CD4-positive, alpha-beta T cell treated with Interleukin-6 at 100 ng/mL for 8 hours (primary cell): ENCODE measurements around the gene ODAD2.
"Not testable (repeated sequence)": the region's sequence is repeated elsewhere in the genome, so short reads cannot be mapped to it uniquely, and the experiment has no call there.

Experiments
- DNase-seq: peaks from one replicate; pipeline ENCODE4 v3.0.0-alpha.2; 2020; ENCODE audit warnings: mixed read lengths, low spot score

The ODAD2 gene, protein sequence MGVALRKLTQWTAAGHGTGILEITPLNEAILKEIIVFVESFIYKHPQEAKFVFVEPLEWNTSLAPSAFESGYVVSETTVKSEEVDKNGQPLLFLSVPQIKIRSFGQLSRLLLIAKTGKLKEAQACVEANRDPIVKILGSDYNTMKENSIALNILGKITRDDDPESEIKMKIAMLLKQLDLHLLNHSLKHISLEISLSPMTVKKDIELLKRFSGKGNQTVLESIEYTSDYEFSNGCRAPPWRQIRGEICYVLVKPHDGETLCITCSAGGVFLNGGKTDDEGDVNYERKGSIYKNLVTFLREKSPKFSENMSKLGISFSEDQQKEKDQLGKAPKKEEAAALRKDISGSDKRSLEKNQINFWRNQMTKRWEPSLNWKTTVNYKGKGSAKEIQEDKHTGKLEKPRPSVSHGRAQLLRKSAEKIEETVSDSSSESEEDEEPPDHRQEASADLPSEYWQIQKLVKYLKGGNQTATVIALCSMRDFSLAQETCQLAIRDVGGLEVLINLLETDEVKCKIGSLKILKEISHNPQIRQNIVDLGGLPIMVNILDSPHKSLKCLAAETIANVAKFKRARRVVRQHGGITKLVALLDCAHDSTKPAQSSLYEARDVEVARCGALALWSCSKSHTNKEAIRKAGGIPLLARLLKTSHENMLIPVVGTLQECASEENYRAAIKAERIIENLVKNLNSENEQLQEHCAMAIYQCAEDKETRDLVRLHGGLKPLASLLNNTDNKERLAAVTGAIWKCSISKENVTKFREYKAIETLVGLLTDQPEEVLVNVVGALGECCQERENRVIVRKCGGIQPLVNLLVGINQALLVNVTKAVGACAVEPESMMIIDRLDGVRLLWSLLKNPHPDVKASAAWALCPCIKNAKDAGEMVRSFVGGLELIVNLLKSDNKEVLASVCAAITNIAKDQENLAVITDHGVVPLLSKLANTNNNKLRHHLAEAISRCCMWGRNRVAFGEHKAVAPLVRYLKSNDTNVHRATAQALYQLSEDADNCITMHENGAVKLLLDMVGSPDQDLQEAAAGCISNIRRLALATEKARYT

GRCh38 chr10:27998954-27999275 is at the start of gene ODAD2:
TSS of gene ODAD2 (minus strand) at chr10:27999079. CDS start at chr10:27995142, 3,937 bp downstream.
- no peak for DNase-seq

GRCh38 chr10:28047061-28047460 is 48.2 kb upstream of the ODAD2 start:
- DNase-seq, result no peak

- no peak for DNase-seq
Observed at GRCh38 chr10:28046579-28046978, 47.7 kb upstream of the ODAD2 start.

- no peak for DNase-seq
Observed at GRCh38 chr10:28043941-28044340, 45.1 kb upstream of the ODAD2 start.

- DNase-seq, result no peak
Observed at GRCh38 chr10:28036587-28036986, 37.7 kb upstream of the ODAD2 start.

DNA sequence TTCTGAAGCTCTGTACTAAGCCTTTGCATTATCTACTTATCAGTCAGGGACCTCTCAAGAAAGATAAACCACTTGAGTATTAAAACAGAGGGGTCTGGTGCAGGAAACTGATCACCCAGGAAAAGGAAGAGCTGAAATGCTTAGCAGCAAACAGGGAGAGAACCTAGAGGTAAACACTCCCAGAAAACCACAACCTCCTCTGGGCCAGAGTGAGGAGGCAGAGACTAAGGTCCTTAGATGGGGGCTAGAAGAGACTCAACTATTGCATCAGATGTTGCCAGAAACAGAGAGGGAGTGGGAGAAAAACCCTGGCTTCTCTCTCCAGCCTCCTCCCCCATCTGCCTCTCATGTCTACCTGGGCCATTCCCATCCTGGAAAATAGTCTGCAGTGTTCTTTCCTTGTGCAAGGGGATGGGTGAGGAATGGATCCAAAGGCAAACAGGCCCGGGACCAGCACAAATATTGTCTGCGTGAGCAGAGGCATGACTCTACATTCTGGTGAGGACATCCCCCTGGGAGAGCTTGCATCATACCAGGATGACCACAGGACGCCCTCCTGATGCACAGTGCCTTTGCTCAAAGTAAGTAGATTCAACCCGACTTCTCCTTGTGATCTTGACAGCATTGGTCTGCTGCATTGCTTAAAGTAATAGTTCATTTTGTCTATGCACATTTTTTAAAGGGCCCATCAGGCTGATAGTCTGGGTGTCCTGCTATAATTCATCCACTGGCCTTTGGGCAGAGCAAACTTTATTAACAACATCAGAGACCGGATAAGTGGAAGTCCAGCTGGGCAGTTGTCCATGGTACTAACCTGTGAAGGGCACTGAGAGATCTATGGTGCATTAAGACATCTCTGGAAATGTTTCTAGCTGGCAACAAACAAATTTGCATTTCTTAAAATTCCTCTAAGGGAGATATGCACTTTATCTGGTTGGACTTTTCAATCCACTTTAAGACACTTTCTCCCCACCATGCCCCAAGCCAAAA is 22.4 kb upstream of the ODAD2 start:
- no peak for DNase-seq

DNA sequence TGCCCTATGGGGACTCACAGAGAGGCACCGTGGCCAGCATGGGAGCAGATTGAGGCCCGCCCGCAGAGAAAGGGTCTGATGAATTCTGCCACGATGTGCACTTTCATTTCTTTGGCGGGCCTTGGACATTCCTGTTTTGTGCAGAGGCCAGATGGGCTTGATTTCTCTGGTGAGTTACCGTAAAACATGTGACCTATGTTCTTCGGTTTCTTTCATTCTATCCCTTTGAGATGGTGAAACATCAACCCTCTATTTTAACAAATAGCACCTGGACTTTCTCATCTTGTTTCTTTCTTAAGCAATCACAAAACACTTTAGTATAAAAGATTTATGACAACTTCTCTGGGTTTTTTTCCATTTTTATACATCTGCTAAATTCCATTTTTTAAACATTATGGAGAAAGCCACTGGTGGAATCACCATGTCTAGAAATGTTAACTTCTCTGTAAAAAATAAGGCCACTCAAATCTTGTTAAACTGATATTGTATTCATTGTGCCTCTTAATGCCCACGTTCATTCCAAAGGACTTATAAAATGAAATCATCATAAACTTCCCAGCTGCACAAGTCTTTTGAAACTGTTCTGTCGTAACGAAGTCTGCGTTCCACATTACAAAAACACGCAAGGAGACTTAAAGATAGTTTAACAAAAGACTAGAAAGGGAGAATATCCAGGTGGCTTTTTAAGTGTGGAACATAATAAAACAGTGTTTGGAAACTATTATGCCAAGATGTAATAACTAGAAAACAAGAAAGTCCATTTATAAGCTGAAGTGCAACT is 21.4 kb upstream of the ODAD2 start:
- no peak for DNase-seq

DNA sequence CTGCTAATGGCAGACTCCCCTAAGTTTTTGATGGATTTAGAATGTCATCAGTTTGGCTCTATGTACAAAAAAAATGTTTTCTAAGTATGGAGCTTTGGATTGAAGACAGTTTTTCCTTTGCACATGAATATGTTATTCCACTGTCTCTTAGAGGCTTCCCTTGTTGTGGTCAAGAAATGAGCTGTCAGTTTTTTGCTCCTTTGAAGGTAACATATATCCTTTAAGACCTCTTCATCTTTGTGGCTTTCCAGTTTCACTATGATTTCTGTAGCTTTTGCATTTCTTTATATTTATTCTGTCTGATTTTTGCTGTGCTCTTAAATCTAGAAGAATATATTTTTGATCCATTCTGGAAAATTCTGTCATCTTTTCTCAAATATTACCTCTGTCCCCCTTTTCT is 15.8 kb upstream of the ODAD2 start:
- no peak for DNase-seq

GRCh38 chr10:28012990-28013515 is 14.2 kb upstream of the ODAD2 start:
- DNase-seq, result no peak

- DNase-seq, result no peak
Observed at GRCh38 chr10:28010821-28011220, 11.9 kb upstream of the ODAD2 start.

GRCh38 chr10:28008054-28008453 is 9.2 kb upstream of the ODAD2 start:
- DNase-seq, result no peak

DNA sequence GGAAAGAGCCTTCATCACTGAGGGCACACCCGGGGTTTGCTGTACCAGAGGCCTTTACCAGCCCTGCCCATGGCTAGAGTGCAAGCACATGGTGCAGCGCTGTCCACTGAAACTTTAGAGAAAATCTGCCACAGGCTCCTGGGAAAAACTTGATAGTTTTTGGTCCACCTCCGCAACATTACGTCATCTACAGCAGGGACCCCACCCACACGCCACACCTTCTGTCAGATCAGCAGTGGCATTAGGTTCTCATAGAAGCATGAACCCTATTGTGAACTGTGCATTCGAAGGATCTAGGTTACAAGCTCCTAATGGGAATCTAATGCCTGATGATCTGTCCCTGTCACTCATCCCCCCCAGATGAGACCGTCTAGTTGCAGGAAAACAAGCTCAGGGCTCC is 2.5 kb upstream of the ODAD2 start:
- no peak for DNase-seq

- DNase-seq, result no peak
Observed at GRCh38 chr10:27998178-27998953, 513 bp downstream of the ODAD2 start.

- DNase-seq, result no peak
Observed at GRCh38 chr10:27997865-27998177, 1.1 kb downstream of the ODAD2 start.

- no peak for DNase-seq
Observed at GRCh38 chr10:27995311-27995710, 3.6 kb downstream of the ODAD2 start.

DNA sequence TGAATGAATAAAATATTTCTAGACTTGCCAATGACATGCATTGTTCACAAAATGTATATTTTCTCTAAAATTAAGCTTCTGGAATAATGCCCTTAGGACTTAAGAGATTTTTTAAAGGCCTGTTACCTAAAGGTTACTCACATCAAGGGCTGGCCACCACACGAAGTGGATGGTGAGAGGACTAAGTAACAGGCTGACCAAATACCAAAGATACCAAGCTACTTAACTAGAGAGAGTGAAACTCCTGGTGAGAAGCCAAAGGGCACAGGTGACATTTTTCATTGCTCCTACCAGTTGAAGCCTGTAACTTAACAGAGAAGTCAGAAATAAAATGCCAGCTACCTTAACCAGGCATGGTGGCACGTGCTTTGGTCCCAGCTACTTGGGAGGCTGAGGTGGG is 9.5 kb downstream of the ODAD2 start:
- not testable (repeated sequence) for DNase-seq

- DNase-seq, result no peak
Observed at GRCh38 chr10:27986821-27987220, 12.1 kb downstream of the ODAD2 start.

- DNase-seq, result no peak
Observed at GRCh38 chr10:27982875-27983543, 15.9 kb downstream of the ODAD2 start.

DNA sequence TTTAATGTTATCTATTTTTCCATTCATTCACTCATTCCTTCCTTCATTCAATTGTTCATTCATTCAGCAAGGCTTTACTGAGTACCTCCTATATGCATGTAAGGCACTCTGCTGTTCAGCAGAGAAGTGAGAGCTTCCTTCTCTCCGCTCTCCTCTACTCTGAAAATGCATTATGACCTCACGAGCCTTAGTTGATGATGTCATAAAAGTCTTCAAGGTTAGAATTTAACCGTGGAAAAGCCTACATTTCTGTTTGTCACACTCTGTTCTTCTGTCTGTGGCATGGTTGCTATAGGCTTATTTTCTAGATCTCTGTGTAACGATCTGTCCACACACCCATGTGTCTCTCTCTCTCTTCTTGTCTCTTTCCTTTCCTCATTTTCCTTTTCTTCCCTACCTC is 17.1 kb downstream of the ODAD2 start:
- no peak for DNase-seq
